ENCODE results near the gene ANKRD39. TPM values are rescaled to one million over a fixed set of nuclear protein-coding genes. Genes with fewer than 3 reads are reported as not detected.

The ANKRD39 gene
- total and polyA plus RNA-seq, 2 of the 4 experiments (the other 2 are of a cell fraction), result 12.5 to 17.0 TPM

DNA sequence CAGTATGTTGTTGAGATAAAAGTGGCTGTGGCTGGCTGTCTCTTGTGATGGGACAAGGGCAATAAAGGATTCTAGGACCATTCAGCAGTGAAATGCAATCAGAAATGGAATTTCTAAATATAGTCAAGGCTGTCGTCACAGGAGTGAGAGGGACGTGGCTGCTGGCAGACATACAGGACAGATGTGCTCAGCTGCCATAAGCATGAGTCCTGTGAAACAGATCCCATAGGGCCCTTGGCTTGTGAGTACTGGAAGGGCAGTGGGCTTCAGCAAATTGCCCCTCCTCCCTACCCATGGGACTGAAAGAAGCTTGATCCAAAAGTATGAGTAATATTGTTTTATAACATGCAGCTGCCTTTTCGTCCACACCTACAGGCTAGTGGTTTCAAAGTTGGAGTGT is 45.9 kb downstream of the ANKRD39 start:
- Histone ChIP-seq H3K9me3 (ENCODE audit: control insufficient read depth, insufficient read depth, low read length) (no peaks in the 10 kb centered on the region), H4K5ac (ENCODE audit: low read depth, low read length) (no peak overlapping the region), H4K20me1 (ENCODE audit: insufficient read depth, low read length) (no peaks in the 10 kb centered on the region; the same call in 1 of the 2 replicates), H4K8ac (ENCODE audit: low read depth in 2 of 2, low read length in 2 of 2) (no peak overlapping the region), H3K36me3 (ENCODE audit: control insufficient read depth, insufficient read depth, low read length) (0 out of 2 replicates have a peak, but pooled peaks cover 1% of the 10 kb centered on the region), H2AFZ (replicated peaks; ENCODE audit: low read length, poor library complexity) (no peak overlapping the region), H3K4me3 (ENCODE audit: insufficient read depth, low read depth, low read length) (no peak overlapping the region), H2BK5ac (ENCODE audit: low read depth, low read length, poor library complexity, severe bottlenecking) (no peak overlapping the region), H3K79me1 (ENCODE audit: low read depth in 1 of 2, low read length in 2 of 2) (no peaks in the 10 kb centered on the region), H3K18ac (ENCODE audit: low read depth, low read length) (no peak overlapping the region), H4K91ac (ENCODE audit: insufficient read depth, low read depth, low read length) (no peak overlapping the region), H3K9ac (ENCODE audit: low read depth, low read length) (no peak overlapping the region), H3K4ac (ENCODE audit: low read depth, low read length) (no peak overlapping the region), H2BK15ac (ENCODE audit: low read depth, low read length) (no peak overlapping the region), H3K9me1 (ENCODE audit: insufficient read depth, low read length) (peaks cover 4% of the 10 kb centered on the region; the same call in 1 of the 2 replicates), H3K27me3 (ENCODE audit: control insufficient read depth, insufficient read depth, low read length) (no peaks in the 10 kb centered on the region), H3K4me1 (ENCODE audit: control insufficient read depth, insufficient read depth, low read length) (peaks cover 7% of the 10 kb centered on the region), H3K27ac (ENCODE audit: insufficient read depth, low read length) (no peak overlapping the region), H2BK120ac (ENCODE audit: low read depth, low read length) (no peak overlapping the region), H3K23ac (ENCODE audit: low read depth, low read length) (no peak overlapping the region), H3K56ac (ENCODE audit: extremely low read depth, insufficient read depth, low read length) (no peak overlapping the region), H3K14ac (replicated peaks; ENCODE audit: low read depth, low read length) (no peak overlapping the region), H2AK9ac (replicated peaks; ENCODE audit: low read depth, low read length, poor library complexity) (no peak overlapping the region), H2BK20ac (ENCODE audit: low read depth, low read length) (no peak overlapping the region), H3K4me2 (ENCODE audit: low read depth, low read length) (no peak overlapping the region; the same call in 1 of the 2 replicates), H2AK5ac (ENCODE audit: low read depth, low read length) (no peak overlapping the region)
- ATAC-seq (ENCODE audit: low read depth) (no peak), DNase-seq (peak; percentile 77)
- dilution Hi-C loops (cut with HindIII; ENCODE audit: low sequenced_read_pairs, unreplicated experiment) (no loop called here), in situ Hi-C loops (cut with MboI; ENCODE audit: low sequenced_read_pairs) (no loop called here), intact Hi-C loops (cut with micrococcal nuclease) (no loop called here)
- no peak for TF ChIP-seq MXI1 (IDR thresholded peaks at IDR 0.05; ENCODE audit: borderline replicate concordance, low read depth, low read length)
- TF ChIP-seq, protein P1, sequence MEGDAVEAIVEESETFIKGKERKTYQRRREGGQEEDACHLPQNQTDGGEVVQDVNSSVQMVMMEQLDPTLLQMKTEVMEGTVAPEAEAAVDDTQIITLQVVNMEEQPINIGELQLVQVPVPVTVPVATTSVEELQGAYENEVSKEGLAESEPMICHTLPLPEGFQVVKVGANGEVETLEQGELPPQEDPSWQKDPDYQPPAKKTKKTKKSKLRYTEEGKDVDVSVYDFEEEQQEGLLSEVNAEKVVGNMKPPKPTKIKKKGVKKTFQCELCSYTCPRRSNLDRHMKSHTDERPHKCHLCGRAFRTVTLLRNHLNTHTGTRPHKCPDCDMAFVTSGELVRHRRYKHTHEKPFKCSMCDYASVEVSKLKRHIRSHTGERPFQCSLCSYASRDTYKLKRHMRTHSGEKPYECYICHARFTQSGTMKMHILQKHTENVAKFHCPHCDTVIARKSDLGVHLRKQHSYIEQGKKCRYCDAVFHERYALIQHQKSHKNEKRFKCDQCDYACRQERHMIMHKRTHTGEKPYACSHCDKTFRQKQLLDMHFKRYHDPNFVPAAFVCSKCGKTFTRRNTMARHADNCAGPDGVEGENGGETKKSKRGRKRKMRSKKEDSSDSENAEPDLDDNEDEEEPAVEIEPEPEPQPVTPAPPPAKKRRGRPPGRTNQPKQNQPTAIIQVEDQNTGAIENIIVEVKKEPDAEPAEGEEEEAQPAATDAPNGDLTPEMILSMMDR (conservative IDR thresholded peaks at IDR 0.05; ENCODE audit: low read depth, low read length), result no peak
- TF ChIP-seq, protein P2, sequence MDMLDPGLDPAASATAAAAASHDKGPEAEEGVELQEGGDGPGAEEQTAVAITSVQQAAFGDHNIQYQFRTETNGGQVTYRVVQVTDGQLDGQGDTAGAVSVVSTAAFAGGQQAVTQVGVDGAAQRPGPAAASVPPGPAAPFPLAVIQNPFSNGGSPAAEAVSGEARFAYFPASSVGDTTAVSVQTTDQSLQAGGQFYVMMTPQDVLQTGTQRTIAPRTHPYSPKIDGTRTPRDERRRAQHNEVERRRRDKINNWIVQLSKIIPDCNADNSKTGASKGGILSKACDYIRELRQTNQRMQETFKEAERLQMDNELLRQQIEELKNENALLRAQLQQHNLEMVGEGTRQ (IDR thresholded peaks at IDR 0.05; ENCODE audit: low read depth, low read length), result no peak
- TF ChIP-seq NFE2L2 (IDR thresholded peaks at IDR 0.05; ENCODE audit: low read depth, low read length), result no peak
- no peak for TF ChIP-seq POLR2A (IDR thresholded peaks at IDR 0.05; ENCODE audit: low read depth, low read length)
- TF ChIP-seq SMC3 (IDR thresholded peaks at IDR 0.05; ENCODE audit: low read depth, low read length), result no peak
- no peak for TF ChIP-seq CHD1 (IDR thresholded peaks at IDR 0.05; ENCODE audit: low read depth, low read length)
- TF ChIP-seq RAD21 (IDR thresholded peaks at IDR 0.05; ENCODE audit: low read length), result no peak
- no peak for TF ChIP-seq MAZ (IDR thresholded peaks at IDR 0.05; ENCODE audit: borderline replicate concordance, low read depth, low read length)
- TF ChIP-seq MAFK (IDR thresholded peaks at IDR 0.05; ENCODE audit: low read depth, low read length), result no peak
- TF ChIP-seq ELK1 (IDR thresholded peaks at IDR 0.05; ENCODE audit: borderline replicate concordance, low read depth, low read length), result no peak
- TF ChIP-seq RFX5 (IDR thresholded peaks at IDR 0.05; ENCODE audit: low read depth, low read length), result no peak
- ChIA-PET POLR2A (ENCODE audit: unreplicated experiment) (no interaction called here), CTCF (no interaction called here)
- WGBS, 2 experiments (ENCODE audit: extremely low coverage in 2 of 2, insufficient read length in 1 of 2), result no CpG with 5 or more reads among the region's 3 CpGs
- BruUV-seq (replicated peaks), result no TSS peak

Measured in IMR-90 (cell line).